HepG2 (cell line): Measurements from ENCODE around the gene SURF1. TPM values are rescaled to one million over a fixed set of nuclear protein-coding genes. Genes with fewer than 3 reads are reported as not detected.

Experiments
- AGO1 ChIP-seq: fragments of 200-400 bp; formaldehyde crosslinking; IDR thresholded peaks from 2 replicates; pipeline ENCODE4 v1.6.1; 2017; ENCODE audit warnings: mild to moderate bottlenecking, low read depth, low read length, moderate library complexity; ENCODE audit not compliant: poor library complexity, severe bottlenecking
- AKAP8 ChIP-seq: sonication (generic); formaldehyde crosslinking; IDR thresholded peaks from 2 replicates; pipeline ENCODE4 v1.5.1; 2020; ENCODE audit warnings: mild to moderate bottlenecking, missing genetic modification reagents
- GABPB1 ChIP-seq: IDR thresholded peaks from 2 replicates; pipeline ENCODE4 v1.6.1; 2016; ENCODE audit warnings: mild to moderate bottlenecking, missing genetic modification reagents, moderate library complexity, missing compliant biosample characterization
- HNRNPL ChIP-seq: fragments of 200-400 bp; formaldehyde crosslinking; IDR thresholded peaks from 2 replicates; pipeline ENCODE4 v1.6.1; 2017; ENCODE audit warnings: mild to moderate bottlenecking, low read depth, low read length
- HOXA3 ChIP-seq: sonication (generic); formaldehyde crosslinking; IDR thresholded peaks from 2 replicates; pipeline ENCODE4 v1.5.0; 2020; ENCODE audit warnings: missing genetic modification reagents
- KDM2A ChIP-seq: sonication (generic); formaldehyde crosslinking; IDR thresholded peaks from 2 replicates; pipeline ENCODE4 v1.4.0; 2020; ENCODE audit warnings: low read depth, missing genetic modification reagents, borderline replicate concordance
- LCORL ChIP-seq, 2 experiments: fragments of 450-650 bp in 1 of 2; sonication (generic) in 1 of 2; formaldehyde crosslinking in 1 of 2; IDR thresholded peaks; 2 replicates each; pipeline versions ENCODE4 v1.5.0 to v1.6.1; 2017 to 2020; ENCODE audit warnings: antibody characterized with exemption in 1 of 2, missing genetic modification reagents in 1 of 2
- MEIS1 ChIP-seq: sonication (generic); formaldehyde crosslinking; IDR thresholded peaks from 2 replicates; pipeline ENCODE4 v1.9.0; 2021; ENCODE audit warnings: mild to moderate bottlenecking, missing genetic modification reagents, moderate library complexity, borderline replicate concordance
- MXD4 ChIP-seq: IDR thresholded peaks from 2 replicates; pipeline ENCODE4 v1.6.1; 2016; ENCODE audit warnings: mild to moderate bottlenecking, missing biosample characterization, missing genetic modification reagents
- PHF8 ChIP-seq: sonication (generic); formaldehyde crosslinking; IDR thresholded peaks from 2 replicates; pipeline ENCODE4 v1.5.0; 2020; ENCODE audit warnings: missing genetic modification reagents
- SALL1 ChIP-seq: sonication (generic); formaldehyde crosslinking; IDR thresholded peaks from 2 replicates; pipeline ENCODE4 v1.8.0; 2022; ENCODE audit warnings: mild to moderate bottlenecking, missing genetic modification reagents
- SAP130 ChIP-seq: IDR thresholded peaks from 2 replicates; pipeline ENCODE4 v1.6.1; 2016; ENCODE audit warnings: low read depth
- STAG1 ChIP-seq: sonication (generic); formaldehyde crosslinking; IDR thresholded peaks from 2 replicates; pipeline ENCODE4 v1.4.0; 2020; ENCODE audit warnings: missing genetic modification reagents
- TEAD3 ChIP-seq: optimal IDR thresholded peaks from 2 replicates; pipeline ENCODE3; 2016; ENCODE audit warnings: borderline replicate concordance
- ZNF20 ChIP-seq: sonication (generic); formaldehyde crosslinking; IDR thresholded peaks from 2 replicates; pipeline ENCODE4 v1.4.0; 2020; ENCODE audit warnings: mild to moderate bottlenecking, moderate library complexity, missing genetic modification reagents
- polyA plus RNA-seq, 8 experiments: library from polyadenylated mRNA; depleted of rRNA in 3 of 8; stranded (reverse) in 7 of 8; unstranded in 1 of 8; fragments of >200 nt; fragmentation: Illumina TruSeq in 4 of 8; extraction: Trizol in 4 of 8; gene quantifications; 2 replicates each; pipeline versions ENCODE4 v1.2.1 to v1.2.3, GENCODE V29; 2011 to 2016; ENCODE audit warnings: low read depth in 4 of 8, missing spikeins in 1 of 8, mixed read lengths in 1 of 8; ENCODE audit not compliant: insufficient read depth in 1 of 8
- total RNA-seq, 5 experiments: library from RNA; depleted of rRNA; stranded (reverse); fragments of >200 nt; fragmentation: Illumina TruSeq; extraction: Trizol; gene quantifications; 2 replicates each; pipeline ENCODE4 v1.2.3, GENCODE V29; 2016; ENCODE audit warnings: low read depth in 1 of 5
- TF ChIP-seq, protein P1 (sequence below): sonication (generic); formaldehyde crosslinking; IDR thresholded peaks from 2 replicates; pipeline ENCODE4 v1.4.0; 2020; ENCODE audit warnings: mild to moderate bottlenecking, missing genetic modification reagents
- TF ChIP-seq, protein P2 (sequence below): sonication (generic); formaldehyde crosslinking; IDR thresholded peaks from 2 replicates; pipeline ENCODE4 v1.9.0; 2022; ENCODE audit warnings: missing genetic modification reagents, mild to moderate bottlenecking, borderline replicate concordance
- TF ChIP-seq, protein P3 (sequence below): IDR thresholded peaks from 2 replicates; pipeline ENCODE4 v1.6.1; 2016; ENCODE audit warnings: low read depth, control low read depth
- TF ChIP-seq, protein P4 (sequence below): sonication (generic); formaldehyde crosslinking; IDR thresholded peaks from 2 replicates; pipeline ENCODE4 v1.5.0; 2020; ENCODE audit warnings: missing genetic modification reagents

Gene SURF1
- total and polyA plus RNA-seq, 2 of the 13 experiments (the other 11 are each of a cell fraction or from before 2014, with no cell fraction given) = 17.8 to 40.7 TPM

DNA sequence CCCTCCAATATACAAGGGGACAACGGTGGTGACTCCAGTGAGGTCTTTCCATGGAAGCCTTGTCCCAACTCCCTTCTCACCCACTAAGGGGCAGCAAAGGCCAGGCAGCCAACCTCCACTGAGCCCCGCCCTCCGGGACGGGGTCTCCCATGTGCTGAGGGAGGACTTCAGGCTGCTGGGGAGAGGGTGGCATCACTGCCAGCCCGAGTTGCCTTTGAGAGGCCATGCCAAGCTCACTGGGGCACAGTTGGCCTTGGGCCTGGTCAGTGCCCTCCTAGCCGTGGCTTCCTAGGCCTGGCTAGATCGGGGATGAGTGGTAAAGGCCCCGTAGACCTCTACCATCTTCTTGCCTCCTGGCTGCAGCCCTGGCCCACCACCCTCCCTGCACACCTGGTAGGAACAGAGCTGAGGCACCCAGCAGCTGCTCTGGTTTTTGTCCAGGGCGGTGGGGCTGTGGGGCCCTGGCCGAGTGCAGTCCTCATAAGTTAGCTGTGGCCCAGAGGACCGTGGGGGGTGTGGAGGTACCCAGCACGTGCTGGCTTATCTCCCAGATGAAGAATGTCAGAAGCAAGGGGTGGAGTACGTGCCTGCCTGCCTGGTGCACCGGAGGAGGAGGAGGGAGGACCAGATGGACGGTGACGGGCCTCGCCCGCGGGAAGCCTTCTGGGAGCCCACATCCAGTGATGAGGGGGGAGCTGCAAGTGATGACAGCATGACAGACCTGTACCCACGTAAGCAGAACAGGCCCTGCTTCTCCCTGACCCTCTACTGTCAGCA, 3.3 kb upstream of the SURF1 start (continued):
- TF ChIP-seq HNRNPL (0 out of 2 replicates have a peak, but pooled peaks have one; percentile 58), SALL1 (CRISPR knock-in tag) (peak; percentile 45; the same call in 1 of the 2 replicates), KDM2A (CRISPR knock-in tag) (peak; percentile 57; the same call in 1 of the 2 replicates), ZNF20 (CRISPR knock-in tag) (no peak), AGO1 (peak; percentile 76), TEAD3 (peak; percentile 15), MEIS1 (CRISPR knock-in tag) (0 out of 2 replicates have a peak, but pooled peaks have one; percentile 16), AKAP8 (peak; percentile 73; the same call in 1 of the 2 replicates), LCORL (IDR thresholded peaks at IDR 0.05) (no peak), LCORL (CRISPR knock-in tag; IDR thresholded peaks at IDR 0.05) (0 out of 2 replicates have a peak, but pooled peaks have one; percentile 8), GABPB1 (CRISPR knock-in tag) (peak; percentile 34; the same call in 1 of the 2 replicates), HOXA3 (CRISPR knock-in tag) (0 out of 2 replicates have a peak, but pooled peaks have one; percentile 15), STAG1 (CRISPR knock-in tag) (peak; percentile 85), MXD4 (CRISPR knock-in tag) (0 out of 2 replicates have a peak, but pooled peaks have one; percentile 17), PHF8 (CRISPR knock-in tag) (peak; percentile 7; the same call in 1 of the 2 replicates), SAP130 (CRISPR knock-in tag) (peak; percentile 44)
- TF ChIP-seq, protein P1, sequence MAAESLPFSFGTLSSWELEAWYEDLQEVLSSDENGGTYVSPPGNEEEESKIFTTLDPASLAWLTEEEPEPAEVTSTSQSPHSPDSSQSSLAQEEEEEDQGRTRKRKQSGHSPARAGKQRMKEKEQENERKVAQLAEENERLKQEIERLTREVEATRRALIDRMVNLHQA (CRISPR knock-in tag) = no peak
- TF ChIP-seq, protein P2, sequence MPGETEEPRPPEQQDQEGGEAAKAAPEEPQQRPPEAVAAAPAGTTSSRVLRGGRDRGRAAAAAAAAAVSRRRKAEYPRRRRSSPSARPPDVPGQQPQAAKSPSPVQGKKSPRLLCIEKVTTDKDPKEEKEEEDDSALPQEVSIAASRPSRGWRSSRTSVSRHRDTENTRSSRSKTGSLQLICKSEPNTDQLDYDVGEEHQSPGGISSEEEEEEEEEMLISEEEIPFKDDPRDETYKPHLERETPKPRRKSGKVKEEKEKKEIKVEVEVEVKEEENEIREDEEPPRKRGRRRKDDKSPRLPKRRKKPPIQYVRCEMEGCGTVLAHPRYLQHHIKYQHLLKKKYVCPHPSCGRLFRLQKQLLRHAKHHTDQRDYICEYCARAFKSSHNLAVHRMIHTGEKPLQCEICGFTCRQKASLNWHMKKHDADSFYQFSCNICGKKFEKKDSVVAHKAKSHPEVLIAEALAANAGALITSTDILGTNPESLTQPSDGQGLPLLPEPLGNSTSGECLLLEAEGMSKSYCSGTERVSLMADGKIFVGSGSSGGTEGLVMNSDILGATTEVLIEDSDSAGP (CRISPR knock-in tag) = peak; percentile 68; the same call in 1 of the 2 replicates
- TF ChIP-seq, protein P3, sequence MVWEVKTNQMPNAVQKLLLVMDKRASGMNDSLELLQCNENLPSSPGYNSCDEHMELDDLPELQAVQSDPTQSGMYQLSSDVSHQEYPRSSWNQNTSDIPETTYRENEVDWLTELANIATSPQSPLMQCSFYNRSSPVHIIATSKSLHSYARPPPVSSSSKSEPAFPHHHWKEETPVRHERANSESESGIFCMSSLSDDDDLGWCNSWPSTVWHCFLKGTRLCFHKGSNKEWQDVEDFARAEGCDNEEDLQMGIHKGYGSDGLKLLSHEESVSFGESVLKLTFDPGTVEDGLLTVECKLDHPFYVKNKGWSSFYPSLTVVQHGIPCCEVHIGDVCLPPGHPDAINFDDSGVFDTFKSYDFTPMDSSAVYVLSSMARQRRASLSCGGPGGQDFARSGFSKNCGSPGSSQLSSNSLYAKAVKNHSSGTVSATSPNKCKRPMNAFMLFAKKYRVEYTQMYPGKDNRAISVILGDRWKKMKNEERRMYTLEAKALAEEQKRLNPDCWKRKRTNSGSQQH (CRISPR knock-in tag) = no peak
- TF ChIP-seq, protein P4, sequence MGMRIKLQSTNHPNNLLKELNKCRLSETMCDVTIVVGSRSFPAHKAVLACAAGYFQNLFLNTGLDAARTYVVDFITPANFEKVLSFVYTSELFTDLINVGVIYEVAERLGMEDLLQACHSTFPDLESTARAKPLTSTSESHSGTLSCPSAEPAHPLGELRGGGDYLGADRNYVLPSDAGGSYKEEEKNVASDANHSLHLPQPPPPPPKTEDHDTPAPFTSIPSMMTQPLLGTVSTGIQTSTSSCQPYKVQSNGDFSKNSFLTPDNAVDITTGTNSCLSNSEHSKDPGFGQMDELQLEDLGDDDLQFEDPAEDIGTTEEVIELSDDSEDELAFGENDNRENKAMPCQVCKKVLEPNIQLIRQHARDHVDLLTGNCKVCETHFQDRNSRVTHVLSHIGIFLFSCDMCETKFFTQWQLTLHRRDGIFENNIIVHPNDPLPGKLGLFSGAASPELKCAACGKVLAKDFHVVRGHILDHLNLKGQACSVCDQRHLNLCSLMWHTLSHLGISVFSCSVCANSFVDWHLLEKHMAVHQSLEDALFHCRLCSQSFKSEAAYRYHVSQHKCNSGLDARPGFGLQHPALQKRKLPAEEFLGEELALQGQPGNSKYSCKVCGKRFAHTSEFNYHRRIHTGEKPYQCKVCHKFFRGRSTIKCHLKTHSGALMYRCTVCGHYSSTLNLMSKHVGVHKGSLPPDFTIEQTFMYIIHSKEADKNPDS (CRISPR knock-in tag) = peak; percentile 30; the same call in 1 of the 2 replicates
